HPDE6-E6E7 (cell line): Measurements from ENCODE around the gene TRIM2.
A peak's percentile ranks its signal among the peaks of the same experiment; 100 is the strongest.

ENCODE experiments used
- DNase-seq: peaks from one replicate; pipeline ENCODE4 v3.0.0; 2011; ENCODE audit warnings: missing footprints; ENCODE audit errors: extremely low spot score

TRIM2 gene

GRCh38 chr4:153332936-153333335 is 128.7 kb downstream of the TRIM2 start:
- DNase-seq: no peak

DNA sequence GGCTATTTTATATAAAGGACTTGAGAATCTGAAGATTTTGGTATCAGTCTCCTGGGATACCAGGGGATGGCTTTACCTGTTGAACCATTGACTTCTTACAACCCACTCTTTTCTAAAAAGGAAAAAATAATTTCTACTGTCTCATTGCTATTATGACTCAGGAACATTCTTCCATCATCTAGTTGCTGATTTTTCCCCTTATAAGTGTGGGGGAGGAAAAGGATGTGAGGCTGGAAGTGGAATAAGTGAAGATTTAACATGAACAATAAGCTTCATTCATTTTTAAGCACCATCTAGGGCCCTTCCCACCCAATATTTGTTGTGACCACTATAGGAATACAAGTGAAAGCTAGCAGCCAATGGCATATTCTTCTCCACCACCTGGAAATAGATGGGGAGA is 129.6 kb downstream of the TRIM2 start:
- no peak for DNase-seq

- DNase-seq: no peak
Measured at GRCh38 chr4:153335665-153336064, 131.4 kb downstream of the TRIM2 start.

GRCh38 chr4:153337686-153338085 is 133.4 kb downstream of the TRIM2 start:
- DNase-seq: no peak

DNA sequence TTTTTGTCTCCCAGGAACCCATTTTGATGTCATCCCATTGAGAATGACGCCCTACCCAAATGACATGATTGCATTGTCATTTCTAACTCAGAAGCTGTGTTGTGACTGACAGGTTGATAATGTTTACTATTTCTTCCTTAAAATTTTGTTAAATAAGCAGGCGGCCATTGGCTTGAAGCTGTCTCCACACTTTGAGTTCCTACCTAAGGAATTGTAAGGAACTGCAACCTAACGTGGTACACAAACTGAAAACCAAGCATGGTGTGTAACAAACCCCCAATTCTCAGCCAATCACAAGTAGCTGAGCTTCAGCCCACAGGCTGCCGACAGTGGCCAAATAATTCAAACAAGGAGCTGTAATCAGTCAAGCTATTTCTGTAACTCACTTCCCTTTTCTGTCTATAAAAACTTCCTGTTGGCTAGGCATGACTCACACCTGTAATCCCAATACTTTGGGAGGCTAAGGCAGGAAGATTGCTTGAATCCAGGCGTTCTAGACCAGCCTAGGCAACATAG is 137.4 kb downstream of the TRIM2 start:
- no peak for DNase-seq

GRCh38 chr4:153342751-153343552 is 138.7 kb downstream of the TRIM2 start:
- no peak for DNase-seq

DNA sequence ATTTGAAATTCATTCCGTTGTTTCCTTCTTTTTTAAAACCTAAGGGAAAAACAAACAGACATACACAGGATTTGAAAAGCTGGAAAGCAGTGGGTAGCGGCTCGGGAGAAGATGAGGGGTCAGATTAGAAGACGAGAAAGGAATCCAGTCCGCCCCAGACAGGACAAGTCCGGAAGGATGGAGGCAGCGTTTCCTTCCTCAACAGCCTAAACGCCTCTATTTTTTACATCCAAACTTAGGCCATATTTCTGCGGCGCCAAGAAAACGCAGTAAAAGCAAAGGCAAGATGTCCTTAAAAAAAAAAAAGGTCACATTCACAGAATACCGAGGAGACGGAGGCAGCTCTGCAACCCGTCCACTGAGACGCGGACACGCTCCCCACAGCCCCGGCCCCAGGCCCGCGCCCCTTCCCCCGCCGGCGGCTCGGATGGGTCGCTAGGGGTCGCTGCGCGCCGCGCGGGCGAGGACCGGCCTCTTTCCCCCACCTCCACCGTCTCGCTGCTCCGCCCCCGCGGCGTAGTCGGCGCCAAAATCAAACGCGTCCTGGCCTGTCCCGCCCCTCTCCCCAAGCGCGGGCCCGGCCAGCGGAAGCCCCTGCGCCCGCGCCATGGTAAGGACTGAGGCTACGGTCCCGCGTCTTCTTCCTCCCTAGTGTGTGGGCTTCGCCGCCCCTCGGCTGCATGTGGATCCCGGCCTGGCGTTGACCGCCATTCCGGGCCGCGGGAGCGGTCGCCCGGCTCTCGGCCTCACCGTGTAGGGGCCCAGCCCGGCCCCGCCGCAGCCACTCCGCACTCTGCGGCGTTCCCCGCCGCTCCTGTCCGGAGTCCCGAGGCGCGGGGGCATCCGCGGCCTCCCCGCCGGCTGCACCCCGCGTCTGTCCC is 140.1 kb downstream of the TRIM2 start, which contains the start of gene MND1:
Gene MND1 (plus strand): TSS at position 558 of the 881 bp plus-strand sequence. CDS start 50 bp downstream, at position 608.
- peak; percentile 75 for DNase-seq

DNA sequence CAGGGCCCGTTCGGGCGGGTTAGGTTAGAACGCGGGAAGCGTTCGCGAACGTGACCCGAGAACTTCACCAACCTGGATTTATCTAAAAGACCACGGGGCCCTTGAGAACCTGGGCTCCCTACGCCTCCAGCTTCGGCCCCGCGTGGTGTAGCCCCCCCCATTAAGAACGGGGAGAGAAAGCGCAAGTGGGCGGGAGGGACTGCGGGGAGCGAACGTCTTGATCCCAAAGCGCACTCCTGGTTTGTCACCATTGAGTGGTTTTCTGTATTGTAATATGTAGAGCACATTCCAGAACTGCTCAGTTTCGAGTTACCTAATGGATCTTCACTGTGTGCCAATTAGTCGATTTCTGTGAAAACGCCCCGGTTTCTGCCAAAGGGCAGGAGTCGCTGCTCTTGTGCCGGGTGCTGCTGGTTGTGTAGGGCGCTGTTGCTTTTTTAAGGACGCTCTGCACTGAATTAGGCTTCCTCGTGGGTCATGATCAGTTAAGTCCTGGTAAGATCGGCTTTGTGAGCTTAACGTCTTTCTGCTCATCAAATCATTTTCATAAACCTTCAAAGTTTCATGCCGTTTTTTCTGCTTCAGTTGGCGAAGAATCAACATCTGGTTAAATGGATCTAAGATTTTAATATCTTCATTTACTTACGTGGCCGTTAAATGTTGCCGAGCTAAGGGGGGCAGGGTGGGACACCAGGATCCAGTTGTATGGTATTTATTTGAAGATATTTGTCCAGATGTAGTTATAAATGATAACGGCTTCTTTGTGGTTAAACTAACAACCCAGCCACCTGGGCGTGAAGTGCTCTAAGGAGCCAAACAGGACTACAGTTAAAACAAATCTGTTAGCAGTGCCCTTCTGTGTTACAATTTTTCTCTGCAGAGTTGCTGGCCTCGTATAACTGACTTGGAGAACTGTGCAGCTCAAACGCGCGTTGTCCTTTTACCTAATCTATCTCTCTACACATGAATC is 141.1 kb downstream of the TRIM2 start:
- DNase-seq: peak; percentile 33

DNA sequence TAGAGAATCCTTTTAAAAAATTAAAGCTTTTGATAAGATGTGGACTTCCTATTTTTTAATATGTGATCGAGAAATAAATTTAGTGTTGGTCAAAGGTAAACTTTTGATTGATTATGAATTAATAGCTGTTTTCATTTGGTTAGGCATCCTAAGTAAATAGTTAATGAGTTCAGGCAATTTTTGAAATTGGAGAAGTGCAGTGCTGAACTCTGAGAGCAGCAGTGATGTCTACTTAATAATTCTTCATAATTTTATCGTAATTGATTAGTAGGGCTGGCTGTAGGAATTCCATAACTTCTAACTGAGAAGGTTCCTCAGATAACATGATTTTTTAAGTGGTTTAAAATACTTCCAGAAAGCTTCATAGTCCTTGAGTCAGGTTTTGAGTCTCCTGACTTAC is 141.8 kb downstream of the TRIM2 start:
- DNase-seq: no peak

DNA sequence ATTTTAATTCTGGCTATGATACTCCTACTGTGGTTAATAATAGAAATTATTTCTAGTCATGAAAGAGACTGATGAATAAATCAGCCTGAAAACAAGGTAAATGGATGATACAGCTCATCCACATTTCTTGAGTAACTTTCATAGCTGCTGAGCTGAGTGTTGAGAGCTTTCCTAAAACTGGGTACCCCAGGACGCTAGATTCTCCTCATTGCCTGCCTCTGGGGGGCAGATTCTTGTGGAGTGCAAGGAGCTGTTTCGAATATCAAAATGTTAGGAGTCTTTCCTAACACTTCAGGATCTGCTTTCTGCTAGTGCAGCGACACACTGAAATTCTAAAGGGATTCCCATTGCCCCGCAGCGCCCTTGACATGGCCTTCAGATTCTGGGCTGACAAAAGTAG is 142.3 kb downstream of the TRIM2 start:
- no peak for DNase-seq

DNA sequence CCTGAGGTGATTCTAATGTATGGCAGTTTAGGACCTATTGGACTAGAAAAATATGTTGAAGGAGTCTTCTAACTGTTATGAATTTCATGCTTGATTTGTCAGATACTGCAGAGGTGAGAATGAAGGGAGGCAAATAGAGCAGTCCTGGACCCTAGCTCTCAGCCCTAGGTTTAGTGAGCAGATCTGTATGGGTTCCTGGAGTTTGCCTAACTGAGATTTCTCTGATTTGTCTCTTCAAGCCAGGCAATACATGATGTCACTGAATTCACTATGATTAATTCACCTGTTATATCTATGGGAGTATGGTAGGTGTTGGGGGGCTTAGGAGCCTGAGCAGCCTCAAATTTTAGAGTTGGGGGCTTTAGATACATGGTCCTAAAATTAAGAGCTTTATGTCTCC is 142.9 kb downstream of the TRIM2 start:
- DNase-seq: no peak

DNA sequence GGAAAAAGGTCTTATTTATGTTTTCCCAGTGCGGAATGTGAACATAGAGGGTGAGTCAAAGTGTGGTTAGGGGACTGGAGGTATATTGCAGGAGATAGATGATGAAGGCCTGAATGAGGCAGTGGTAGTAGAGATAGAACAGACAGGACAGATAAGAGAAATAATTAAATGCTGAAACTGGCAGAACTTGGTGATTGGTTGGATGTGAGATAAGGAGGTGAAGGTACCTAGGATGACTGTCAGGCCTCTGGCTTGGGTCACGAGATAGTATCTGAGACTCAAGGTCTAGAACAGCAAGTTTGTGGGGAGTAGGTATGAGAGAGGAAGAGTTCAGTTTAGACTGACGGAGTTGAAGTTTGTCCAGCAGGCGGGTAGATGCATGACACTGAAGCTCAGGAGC is 143.8 kb downstream of the TRIM2 start:
- no peak for DNase-seq

- no peak for DNase-seq
Measured at GRCh38 chr4:153349206-153349805, 145.1 kb downstream of the TRIM2 start.

- no peak for DNase-seq
Measured at GRCh38 chr4:153362184-153362583, 157.9 kb downstream of the TRIM2 start.

DNA sequence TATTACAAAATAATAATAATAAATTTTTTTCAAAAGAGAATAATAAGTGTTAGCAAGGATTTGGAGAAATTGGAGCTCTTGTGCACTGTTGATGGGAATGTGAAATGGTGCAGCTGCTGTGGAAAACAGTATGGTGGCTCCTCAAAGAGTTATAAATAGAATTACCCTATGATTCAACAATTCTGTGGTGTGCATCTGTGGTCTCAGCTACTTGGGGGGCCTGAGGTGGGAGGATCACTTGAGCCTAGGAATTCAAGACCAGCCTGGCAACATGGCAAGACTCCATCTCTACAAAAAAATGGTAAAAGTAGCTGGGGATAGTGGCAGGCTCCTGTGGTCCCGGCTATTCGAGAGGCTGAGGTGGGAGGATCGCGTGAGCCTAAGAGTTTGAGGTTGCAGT is 159.8 kb downstream of the TRIM2 start:
- DNase-seq: no peak

DNA sequence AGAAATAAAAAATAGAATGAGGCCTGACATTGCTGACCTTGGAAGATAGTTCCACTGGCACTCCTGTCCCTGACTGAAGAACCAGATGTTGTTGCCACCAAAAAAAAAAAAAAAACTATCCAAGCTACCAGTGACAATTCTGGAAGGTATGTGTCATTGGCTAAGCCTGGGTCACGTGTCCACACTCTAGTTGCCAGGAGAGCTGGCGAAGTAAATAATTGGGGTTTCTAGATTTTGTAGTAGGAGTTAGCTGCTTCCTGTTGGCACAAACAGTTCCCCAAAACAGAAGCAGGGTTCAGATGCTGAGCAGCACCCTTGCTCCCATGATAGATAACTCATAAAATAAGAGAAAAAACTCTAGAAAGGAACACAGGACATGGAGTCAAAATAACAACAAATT is 160.8 kb downstream of the TRIM2 start:
- no peak for DNase-seq

GRCh38 chr4:153366486-153366885 is 162.2 kb downstream of the TRIM2 start:
- DNase-seq: no peak

DNA sequence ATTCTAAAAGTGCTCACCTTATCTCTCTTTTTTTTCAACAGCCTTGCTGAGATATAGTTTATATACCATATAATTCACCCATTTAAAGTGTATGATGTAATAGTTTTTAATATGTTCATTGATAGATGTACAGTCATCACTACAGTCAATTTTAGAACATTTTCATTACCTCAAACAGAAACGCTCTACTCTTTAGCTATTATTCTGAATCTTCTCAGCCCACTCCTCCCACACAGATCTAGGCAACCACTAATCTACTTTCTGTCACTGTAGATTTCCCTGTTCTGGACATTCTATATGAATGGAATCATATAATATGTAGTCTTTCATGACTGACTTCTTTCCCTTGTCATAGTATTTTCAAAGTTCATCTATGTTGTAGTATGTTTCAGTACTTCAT is 162.8 kb downstream of the TRIM2 start:
- no peak for DNase-seq

DNA sequence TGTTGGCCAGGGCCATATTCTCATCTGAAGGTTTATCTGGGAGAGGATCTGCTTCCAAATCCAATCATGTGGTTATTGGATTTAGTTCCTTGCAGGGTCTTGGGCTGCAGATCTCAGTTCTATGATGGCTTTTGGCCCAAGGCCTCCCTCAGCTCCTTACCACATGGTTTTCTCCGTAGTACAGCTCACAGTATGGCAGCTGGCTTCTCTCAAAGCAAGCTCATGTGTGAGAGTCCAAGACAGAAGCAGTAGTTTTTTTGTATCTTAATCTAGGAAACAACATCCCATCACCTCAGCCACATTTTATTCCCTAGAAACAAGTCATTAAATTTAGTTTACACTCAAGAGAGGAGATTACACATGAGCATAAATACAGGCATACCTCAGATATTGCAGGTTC is 164.8 kb downstream of the TRIM2 start:
- no peak for DNase-seq

DNA sequence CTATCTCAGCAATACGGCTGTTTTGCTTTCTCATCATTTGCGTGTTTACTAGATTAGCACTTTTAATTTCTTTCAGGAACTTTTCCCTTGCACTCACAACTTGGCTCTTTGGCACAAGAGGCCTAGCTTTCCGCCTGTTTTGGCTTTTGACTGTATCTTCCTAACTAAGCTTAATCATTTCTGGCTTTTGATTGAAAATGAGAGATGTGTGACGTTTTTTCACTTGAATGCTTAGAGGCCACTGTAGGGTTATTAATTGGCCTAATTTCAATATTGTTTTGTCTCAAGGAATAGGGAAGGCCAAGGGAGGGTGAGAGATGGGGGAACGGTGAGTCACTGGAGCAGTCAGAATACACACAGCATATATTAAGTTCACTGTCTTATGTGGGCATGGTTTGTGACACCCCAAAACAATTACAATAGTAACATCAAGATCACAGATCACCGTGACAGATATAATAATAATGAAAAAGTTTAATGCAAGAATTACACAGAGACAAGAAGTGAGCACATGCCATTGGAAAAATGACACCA is 167.5 kb downstream of the TRIM2 start:
- DNase-seq: no peak
